Lung (tissue), 12 donors: ENCODE data around the gene CLDN9. TPM values are rescaled to one million over a fixed set of nuclear protein-coding genes. Genes with fewer than 3 reads are reported as not detected.

ENCODE experiments used
- ATAC-seq: fragments of 200-7000 bp; cut with Tn5 transposase; one replicate; pipeline ENCODE4 v1.9.1; 2020; ENCODE audit warnings: moderate number of reproducible peaks; ENCODE audit not compliant: insufficient read depth, low FRiP score
- DNase-seq, 3 donors: peaks; one replicate each; pipeline ENCODE4 v3.0.0-alpha.2; 2013 to 2017
- H3K27ac ChIP-seq, 2 donors: one replicate each; pipeline ENCODE4 v1.5.1; 2013; ENCODE audit warnings: mild to moderate bottlenecking in 2 of 2, moderate library complexity in 2 of 2, control low read depth in 1 of 2, inconsistent platforms in 1 of 2, low read depth in 1 of 2, low read length in 1 of 2
- H3K27me3 ChIP-seq, 3 donors: one replicate each; pipeline ENCODE4 v1.5.1; 2013; ENCODE audit warnings: low read length in 2 of 3; ENCODE audit not compliant: control insufficient read depth in 3 of 3, insufficient read depth in 3 of 3
- H3K36me3 ChIP-seq, 4 donors: one replicate each; pipeline ENCODE4 v1.5.1; 2013; ENCODE audit warnings: low read length in 4 of 4, mild to moderate bottlenecking in 1 of 4, moderate library complexity in 1 of 4; ENCODE audit not compliant: control insufficient read depth in 4 of 4, insufficient read depth in 4 of 4
- H3K4me1 ChIP-seq, 5 donors: one replicate each; pipeline ENCODE4 v1.5.1; 2013; ENCODE audit warnings: low read length in 5 of 5, mild to moderate bottlenecking in 2 of 5, moderate library complexity in 1 of 5; ENCODE audit not compliant: control insufficient read depth in 5 of 5, insufficient read depth in 5 of 5
- H3K4me3 ChIP-seq: one replicate; pipeline ENCODE4 v1.5.1; 2013; ENCODE audit warnings: mild to moderate bottlenecking, control low read depth, moderate library complexity
- H3K9ac ChIP-seq, 2 donors: one replicate each; pipeline ENCODE4 v1.5.1; 2013; ENCODE audit warnings: low read length in 2 of 2, control low read depth in 1 of 2; ENCODE audit not compliant: insufficient read depth in 1 of 2
- H3K9me3 ChIP-seq, 4 donors: one replicate each; pipeline ENCODE4 v1.5.1; 2013; ENCODE audit warnings: low read length in 3 of 4, mild to moderate bottlenecking in 1 of 4, moderate library complexity in 1 of 4; ENCODE audit not compliant: control insufficient read depth in 4 of 4, insufficient read depth in 3 of 4
- WGBS, 2 donors: extraction: QIAGEN DNeasy Blood & Tissue Kit; methylation state at CpG; one replicate each; pipeline ENCODE4 v1.1.7; 2013; 5-methylcytosine and 5-hydroxymethylcytosine counted together
- polyA plus RNA-seq, 2 donors: library from polyadenylated mRNA; stranded (reverse); fragments of 200-250 nt; gene quantifications; one replicate each; pipeline ENCODE4 v1.2.1, GENCODE V29; 2013
- total RNA-seq, 2 donors: library from RNA; depleted of rRNA in 1 of 2; stranded (reverse); fragments of >200 nt in 1 of 2; gene quantifications; one replicate each; pipeline ENCODE4 v1.2.1, GENCODE V29; 2014 to 2021
- TF ChIP-seq, protein P1 (sequence below): IDR thresholded peaks from 2 replicates; pipeline ENCODE4 v1.5.1; 2012; ENCODE audit warnings: mild to moderate bottlenecking; ENCODE audit errors: control extremely low read depth, extremely low read depth
- donor health status: control.
- donor health status: control.
- donor health status: Bipolar disorder and iron deficiency.
- donor health status: healthy.
- donor health status: DM: yes; HTN: yes; CAD: no.

The CLDN9 gene
- total and polyA plus RNA-seq, 4 donors, result 0.91 to 5.3 (median 1.3) TPM

DNA sequence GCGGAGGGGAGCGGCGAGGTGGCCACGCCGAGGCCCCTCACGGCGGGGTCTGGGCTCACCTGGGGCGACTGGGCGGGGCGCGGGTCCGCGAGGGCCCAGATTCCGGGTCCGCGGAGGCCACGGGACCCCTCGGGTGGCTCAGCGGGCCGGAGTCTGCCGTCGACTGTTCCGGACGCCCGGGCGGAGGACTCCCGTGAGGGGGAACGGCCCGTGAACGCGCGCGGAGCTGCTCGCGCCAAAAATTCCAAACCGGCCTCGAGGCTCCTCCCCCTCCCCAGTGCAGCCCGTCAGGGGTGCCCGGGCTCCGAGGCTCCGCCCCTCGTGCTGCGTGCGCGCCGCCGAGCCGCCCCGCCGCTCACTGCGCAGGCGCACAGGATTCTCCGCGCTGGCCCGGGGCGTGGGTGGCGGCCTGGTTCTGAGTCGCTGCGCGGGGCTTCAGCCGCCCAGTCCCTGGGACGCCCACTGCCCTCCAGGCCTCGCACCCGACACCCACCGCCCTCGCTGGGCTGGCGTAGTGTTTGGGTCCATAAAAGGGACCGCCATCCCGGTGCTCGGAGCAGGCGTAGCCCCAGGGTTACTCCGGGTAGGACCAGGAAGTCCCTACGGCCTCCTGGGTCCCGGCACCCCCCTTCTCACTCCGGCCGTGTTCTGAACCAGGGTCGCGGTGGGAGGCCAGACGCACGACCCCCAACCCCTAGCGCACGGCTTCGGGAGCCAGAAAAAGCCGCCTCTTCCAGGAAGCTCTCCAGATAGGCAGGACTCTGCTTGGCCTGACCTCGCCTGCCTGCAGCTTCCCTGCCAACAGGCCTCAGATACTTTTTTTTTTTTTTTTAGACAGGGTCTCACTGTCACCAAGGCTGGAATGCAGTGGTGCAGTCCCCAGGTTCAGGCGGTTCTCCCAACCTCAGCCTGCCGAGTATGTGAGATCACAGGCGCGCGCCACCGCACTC, 32.2 kb upstream of the CLDN9 start, which contains the start of gene PKMYT1:
PKMYT1 (minus strand) TSS at position 220 of the 950 bp plus-strand sequence. CDS start 789 bp downstream, outside the sequence.
- Histone ChIP-seq H3K36me3 (no peaks in the 10 kb centered on the region), H3K4me3 (peak within 1 kb of the TSS; percentile 66), H3K9me3 (no peaks in the 10 kb centered on the region), H3K9ac (peak within 1 kb of the TSS; percentile 16 to 55), H3K27me3 (no peaks in the 10 kb centered on the region), H3K4me1 (peaks cover 0 to 30% (median 7%) of the 10 kb centered on the region in 5 donors), H3K27ac (peak within 1 kb of the TSS; percentile 78 to 92)
- peak; percentile 96 for ATAC-seq
- TF ChIP-seq, protein P1, sequence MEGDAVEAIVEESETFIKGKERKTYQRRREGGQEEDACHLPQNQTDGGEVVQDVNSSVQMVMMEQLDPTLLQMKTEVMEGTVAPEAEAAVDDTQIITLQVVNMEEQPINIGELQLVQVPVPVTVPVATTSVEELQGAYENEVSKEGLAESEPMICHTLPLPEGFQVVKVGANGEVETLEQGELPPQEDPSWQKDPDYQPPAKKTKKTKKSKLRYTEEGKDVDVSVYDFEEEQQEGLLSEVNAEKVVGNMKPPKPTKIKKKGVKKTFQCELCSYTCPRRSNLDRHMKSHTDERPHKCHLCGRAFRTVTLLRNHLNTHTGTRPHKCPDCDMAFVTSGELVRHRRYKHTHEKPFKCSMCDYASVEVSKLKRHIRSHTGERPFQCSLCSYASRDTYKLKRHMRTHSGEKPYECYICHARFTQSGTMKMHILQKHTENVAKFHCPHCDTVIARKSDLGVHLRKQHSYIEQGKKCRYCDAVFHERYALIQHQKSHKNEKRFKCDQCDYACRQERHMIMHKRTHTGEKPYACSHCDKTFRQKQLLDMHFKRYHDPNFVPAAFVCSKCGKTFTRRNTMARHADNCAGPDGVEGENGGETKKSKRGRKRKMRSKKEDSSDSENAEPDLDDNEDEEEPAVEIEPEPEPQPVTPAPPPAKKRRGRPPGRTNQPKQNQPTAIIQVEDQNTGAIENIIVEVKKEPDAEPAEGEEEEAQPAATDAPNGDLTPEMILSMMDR, result no peak
- peak; percentile 93 to 94 (median 93) for DNase-seq
- WGBS, 2 donors, result 6 to 8% methylated on average over 76 to 91 of the region's 91 CpGs

DNA sequence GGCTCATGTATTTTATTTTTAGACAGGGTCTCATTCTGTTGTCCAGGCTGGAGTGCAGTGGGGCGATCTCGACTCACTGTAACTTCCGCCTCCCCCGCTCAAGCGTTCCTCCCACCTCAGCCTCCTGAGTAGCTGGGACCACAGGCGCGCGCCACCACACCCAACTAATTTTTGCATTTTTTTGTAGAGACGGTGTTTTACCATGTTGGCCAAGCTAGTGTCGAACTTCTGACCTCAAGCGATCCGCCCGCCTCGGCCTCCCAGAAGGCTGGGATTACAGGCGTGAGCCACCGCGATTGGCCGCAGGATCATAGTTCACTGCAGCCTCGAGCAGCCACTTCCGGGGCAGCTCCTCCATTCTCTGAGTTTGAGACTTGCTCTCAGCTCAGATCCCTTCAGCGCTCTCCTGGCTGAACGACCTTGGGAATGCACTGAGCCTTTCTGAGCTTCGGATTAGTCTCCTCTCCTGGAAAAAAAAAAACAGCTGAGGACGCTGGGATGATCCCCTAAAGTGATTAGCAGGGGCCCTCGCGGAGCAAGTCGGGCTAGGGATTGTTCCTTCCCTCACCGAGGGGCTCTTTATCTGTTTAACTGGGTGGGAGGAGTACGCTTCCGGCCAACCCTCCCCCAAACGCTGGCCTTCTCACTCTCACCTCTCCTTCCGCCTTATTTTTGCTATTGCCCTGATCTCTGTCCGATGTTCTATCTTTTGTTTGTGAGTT, 31.4 kb upstream of the CLDN9 start:
- WGBS, 2 donors, result 63 to 64% methylated on average over 33 of the region's 33 CpGs
- TF ChIP-seq, protein P1, result no peak
- Histone ChIP-seq H3K27ac (no peak overlapping the region), H3K9ac (no peak overlapping the region), H3K36me3 (no peaks in the 10 kb centered on the region), H3K9me3 (no peaks in the 10 kb centered on the region), H3K27me3 (no peaks in the 10 kb centered on the region), H3K4me3 (no peak overlapping the region), H3K4me1 (peaks cover 0 to 33% (median 10%) of the 10 kb centered on the region in 5 donors)
- ATAC-seq, result no peak
- DNase-seq, result no peak

DNA sequence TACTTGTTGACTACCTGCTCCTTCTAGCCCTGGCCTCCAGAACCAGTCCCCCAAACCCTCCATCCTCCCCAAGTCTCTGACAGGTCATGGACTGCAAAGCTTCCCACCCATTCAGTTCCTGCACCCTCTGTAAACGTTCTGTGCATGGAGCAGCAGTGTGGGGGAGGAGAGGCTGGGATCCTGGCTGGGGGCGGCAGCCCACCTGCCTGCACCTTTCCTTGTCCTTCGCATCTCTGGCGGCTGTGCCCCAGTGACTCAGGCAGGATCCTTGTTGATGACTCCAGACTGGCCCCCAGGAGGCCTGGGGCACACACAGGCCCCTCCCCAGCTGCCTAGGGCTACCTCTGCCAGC, 30.8 kb upstream of the CLDN9 start:
- Histone ChIP-seq H3K27ac (no peak overlapping the region), H3K27me3 (no peaks in the 10 kb centered on the region), H3K9ac (no peak overlapping the region), H3K4me1 (peaks cover 0 to 38% (median 10%) of the 10 kb centered on the region in 5 donors), H3K9me3 (no peaks in the 10 kb centered on the region), H3K4me3 (no peak overlapping the region), H3K36me3 (no peaks in the 10 kb centered on the region)
- ATAC-seq (no peak), DNase-seq (no peak)
- TF ChIP-seq, protein P1, result no peak
- WGBS, 2 donors, result 76 to 79% methylated on average over 4 of the region's 4 CpGs
